GM12878 (cell line): Measurements from ENCODE around the gene LRRC73. TPM values are rescaled to one million over a fixed set of nuclear protein-coding genes. Genes with fewer than 3 reads are reported as not detected.

Experiments
- ATAC-seq: fragments of 200-7000 bp; cut with Tn5 transposase; 3 replicates; pipeline ENCODE4 v1.9.1; 2020; ENCODE audit warnings: mild to moderate bottlenecking, moderate library complexity
- BruUV-seq: library from RNA; stranded (reverse); fragments of 400-500 nt; replicated peaks from 2 replicates; lab custom pipeline; 2021; lab: Mats Ljungman, UMichigan
- CTCF ChIA-PET: fragments of 300-600 bp; sonication (Branson Sonifier 250); formaldehyde crosslinking; extraction: SDS; loops from one replicate; lab custom pipeline; 2021; ENCODE audit warnings: inconsistent platforms; lab: Yijun Ruan, JAX
- POLR2A ChIA-PET: fragments of 350-600 bp; formaldehyde crosslinking; extraction: SDS; loops from one replicate; lab custom pipeline; 2021; ENCODE audit warnings: inconsistent platforms; lab: Charles Lee
- RAD21 ChIA-PET: fragments of 300-600 bp; sonication (Branson Sonifier 250); formaldehyde crosslinking; loops from one replicate; lab custom pipeline; 2023; ENCODE audit warnings: antibody characterized with exemption; ENCODE audit not compliant: unreplicated experiment; lab: Charles Lee
- SMC1A ChIA-PET: fragments of 300-600 bp; sonication (Branson Sonifier 250); formaldehyde crosslinking; loops from one replicate; lab custom pipeline; 2023; ENCODE audit not compliant: unreplicated experiment, uncharacterized antibody; lab: Charles Lee
- DNase-seq: peaks from one replicate; pipeline ENCODE4 v3.0.0-alpha.2; 2011; ENCODE audit warnings: low read depth, low spot score
- FAIRE-seq: peaks from 3 replicates; lab custom pipeline; 2011; peaks lifted over from hg19 to GRCh38; lab: Jason Lieb, UNC
- H2AFZ ChIP-seq: 2 replicates; pipeline ENCODE4 v1.6.0; 2011; ENCODE audit warnings: low read depth, low read length, control low read depth; ENCODE audit not compliant: control insufficient read depth
- H3K27ac ChIP-seq: 2 replicates; pipeline ENCODE4 v1.5.1; 2011; ENCODE audit warnings: control low read depth; ENCODE audit not compliant: control insufficient read depth, insufficient read depth
- H3K27me3 ChIP-seq, 2 experiments: replicated peaks in 1 of 2; 2 replicates each; pipeline versions ENCODE4 v1.6.0 to v1.6.1; 2011; ENCODE audit warnings: low read length in 1 of 2; ENCODE audit not compliant: control insufficient read depth in 2 of 2, insufficient read depth in 2 of 2
- H3K36me3 ChIP-seq, 2 experiments: 2 replicates each; pipeline ENCODE4 v1.5.1; 2011; ENCODE audit warnings: low read length in 1 of 2; ENCODE audit not compliant: control insufficient read depth in 2 of 2, insufficient read depth in 2 of 2
- H3K4me1 ChIP-seq: 2 replicates; pipeline ENCODE4 v1.6.1; 2011; ENCODE audit warnings: mild to moderate bottlenecking, low read length, moderate library complexity, mixed read lengths; ENCODE audit not compliant: control insufficient read depth, insufficient read depth
- H3K4me2 ChIP-seq: 2 replicates; pipeline ENCODE4 v1.6.0; 2011; ENCODE audit warnings: control low read depth; ENCODE audit not compliant: control insufficient read depth, insufficient read depth
- H3K4me3 ChIP-seq: fragments of 200-600 bp; sonication (generic); 2 replicates; pipeline ENCODE4 v1.5.1; 2016
- H3K79me2 ChIP-seq: 2 replicates; pipeline ENCODE4 v1.6.0; 2011; ENCODE audit warnings: low read length; ENCODE audit not compliant: control insufficient read depth, insufficient read depth
- H3K9ac ChIP-seq: 2 replicates; pipeline ENCODE4 v1.8.0; 2011; ENCODE audit warnings: low read length, control low read depth, mixed read lengths; ENCODE audit not compliant: control insufficient read depth, insufficient read depth
- H3K9me3 ChIP-seq: replicated peaks from 3 replicates; pipeline ENCODE4 v1.5.1; 2011; ENCODE audit warnings: mild to moderate bottlenecking, low read length; ENCODE audit not compliant: control insufficient read depth, insufficient read depth
- H4K20me1 ChIP-seq: 2 replicates; pipeline ENCODE4 v1.6.0; 2011; ENCODE audit not compliant: control insufficient read depth, insufficient read depth
- CBFB ChIP-seq: IDR thresholded peaks from 2 replicates; pipeline ENCODE4 v1.6.1; 2016; ENCODE audit warnings: antibody characterized with exemption, low read depth
- IRF3 ChIP-seq: fragments of 450-650 bp; IDR thresholded peaks from 2 replicates; pipeline ENCODE4 v1.6.1; 2014; ENCODE audit warnings: mild to moderate bottlenecking
- JUND ChIP-seq: IDR thresholded peaks from 2 replicates; pipeline ENCODE4 v1.6.1; 2012; ENCODE audit warnings: low read depth, mild to moderate bottlenecking, low read length, improper control_type of control experiment, moderate library complexity
- MTA2 ChIP-seq: fragments of 450-650 bp; IDR thresholded peaks from 2 replicates; pipeline ENCODE4 v1.6.1; 2016; ENCODE audit warnings: low read depth, mild to moderate bottlenecking, moderate library complexity
- MXI1 ChIP-seq: fragments of 150-350 bp; IDR thresholded peaks from 2 replicates; pipeline ENCODE4 v1.6.1; 2011; ENCODE audit warnings: low read depth, mild to moderate bottlenecking, inconsistent platforms, low read length, improper control_type of control experiment
- NR2C2 ChIP-seq: IDR thresholded peaks from 2 replicates; pipeline ENCODE4 v1.6.1; 2011; ENCODE audit warnings: borderline replicate concordance, low read depth; ENCODE audit not compliant: control insufficient read depth, insufficient read length
- PKNOX1 ChIP-seq: fragments of 450-650 bp; IDR thresholded peaks from 2 replicates; pipeline ENCODE4 v1.6.1; 2016; ENCODE audit warnings: mild to moderate bottlenecking
- POLR2A ChIP-seq: IDR thresholded peaks from 2 replicates; pipeline ENCODE4 v1.6.1; 2011; ENCODE audit warnings: low read depth, mild to moderate bottlenecking, low read length
- POU2F2 ChIP-seq: IDR thresholded peaks from 3 replicates; pipeline ENCODE4 v1.6.1; 2011; ENCODE audit warnings: low read depth, mild to moderate bottlenecking, low read length, borderline replicate concordance
- RUNX3 ChIP-seq: IDR thresholded peaks from 2 replicates; pipeline ENCODE4 v1.6.1; 2012; ENCODE audit warnings: low read length, inconsistent platforms
- SMAD5 ChIP-seq: IDR thresholded peaks from 2 replicates; pipeline ENCODE4 v1.6.1; 2016; ENCODE audit warnings: antibody characterized with exemption, low read depth
- USF1 ChIP-seq: IDR thresholded peaks from 2 replicates; pipeline ENCODE4 v1.6.1; 2011; ENCODE audit warnings: borderline replicate concordance, low read depth, mild to moderate bottlenecking, moderate library complexity, mixed read lengths, low read length; ENCODE audit not compliant: insufficient read depth; ENCODE audit errors: extremely low read length
- ZBTB33 ChIP-seq: fragments of 450-650 bp; IDR thresholded peaks from 2 replicates; pipeline ENCODE4 v1.6.1; 2017; ENCODE audit warnings: mild to moderate bottlenecking
- ZNF384 ChIP-seq: IDR thresholded peaks from 2 replicates; pipeline ENCODE4 v1.6.1; 2012; ENCODE audit warnings: low read depth, mild to moderate bottlenecking, low read length, improper control_type of control experiment, borderline replicate concordance
- ZNF592 ChIP-seq: fragments of 450-650 bp; IDR thresholded peaks from 2 replicates; pipeline ENCODE4 v1.6.1; 2017; ENCODE audit warnings: mild to moderate bottlenecking, moderate library complexity
- WGBS: methylation state at CpG from one replicate; pipeline ENCODE4 v1.1.6; 2016; ENCODE audit warnings: low lambda C conversion rate; ENCODE audit not compliant: insufficient replicate concordance, insufficient coverage; ENCODE audit errors: missing lambda C conversion rate; 5-methylcytosine and 5-hydroxymethylcytosine counted together
- in situ Hi-C: fragments of 300-500 bp; cut with MboI; formaldehyde crosslinking; loops from 9 replicates; pipeline ENCODE4 v1.14.3; 2018; ENCODE audit warnings: mixed read lengths
- intact Hi-C: fragments of 100-400 bp; cut with micrococcal nuclease; formaldehyde crosslinking; loops from one replicate; pipeline ENCODE4 v1.14.2; 2022; ENCODE audit not compliant: unreplicated experiment
- polyA plus RNA-seq, 11 experiments: library from polyadenylated mRNA; depleted of rRNA in 4 of 11; unstranded in 6 of 11; stranded (reverse) in 5 of 11; fragments of >200 nt; fragmentation: Nextera tagmentation in 4 of 11; fragmentation: Illumina TruSeq in 1 of 11; extraction: Ambion mirVana in 4 of 11; extraction: Trizol in 1 of 11; gene quantifications; 1 replicate in 1 of 11; 2 replicates in 10 of 11; pipeline versions ENCODE4 v1.2.1 to v1.2.3, GENCODE V29; 2011 to 2016; ENCODE audit warnings: inconsistent platforms in 2 of 11, missing spikeins in 2 of 11, low read depth in 1 of 11
- total RNA-seq, 4 experiments: library from RNA; depleted of rRNA in 3 of 4; stranded (reverse); fragments of >200 nt in 3 of 4; fragmentation: Illumina TruSeq in 1 of 4; extraction: Trizol in 1 of 4; gene quantifications; 2 replicates each; pipeline versions ENCODE4 v1.2.1 to v1.2.3, GENCODE V29; 2013 to 2021

The LRRC73 gene
- total and polyA plus RNA-seq, 10 of the 15 experiments (the other 5 are each of a cell fraction or from before 2014, with no cell fraction given) = 0.13 TPM; not detected in 9

GRCh38 chr6:43522547-43523261 is 12.6 kb upstream of the LRRC73 start:
- CTCF ChIA-PET = interaction anchor here (0.6 to 0.7 kb wide), 2 partner anchors 16 to 24 kb away, joined by 3 to 4 read pairs; no protein-coding TSS in a partner anchor
- SMC1A ChIA-PET = no interaction called here
- 0 out of 2 replicates have a peak, but pooled peaks have one; percentile 36 for TF ChIP-seq SMAD5
- no peak for TF ChIP-seq ZNF592
- no peak for TF ChIP-seq ZBTB33
- no peak for TF ChIP-seq JUND
- TF ChIP-seq USF1 = no peak
- TF ChIP-seq POU2F2 = no peak
- TF ChIP-seq RUNX3 = no peak; the same call in 1 of the 2 replicates
- TF ChIP-seq ZNF384 = no peak
- TF ChIP-seq POLR2A = peak; percentile 58
- no peak for TF ChIP-seq MTA2
- TF ChIP-seq PKNOX1 = no peak
- no peak for TF ChIP-seq CBFB
- TF ChIP-seq NR2C2 = no peak
- TF ChIP-seq IRF3 = no peak
- TF ChIP-seq MXI1 = no peak

More at GRCh38 chr6:43522547-43523261, 12.6 kb upstream of the LRRC73 start:
- ChIA-PET RAD21 (no interaction called here), POLR2A (no interaction called here)
- H3K79me2 ChIP-seq = peaks cover 15% of the 10 kb centered on the region
- no peaks in the 10 kb centered on the region for H3K27me3 ChIP-seq
- FAIRE-seq = no peak
- H3K36me3 ChIP-seq = peaks cover 37 to 42% of the 10 kb centered on the region in 2 experiments
- no peaks in the 10 kb centered on the region for H3K4me1 ChIP-seq
- no peaks in the 10 kb centered on the region for H4K20me1 ChIP-seq
- in situ Hi-C loops (no loop called here), intact Hi-C loops (no loop called here)
- H3K9me3 ChIP-seq = no peaks in the 10 kb centered on the region
- WGBS = 97% methylated on average over 8 of the region's 8 CpGs
- no peak overlapping the region for H3K9ac ChIP-seq
- no peak overlapping the region for H3K27ac ChIP-seq
- no peak overlapping the region for H2AFZ ChIP-seq
- ATAC-seq = no peak; the same call in 2 of the 3 replicates
- BruUV-seq = no TSS peak
- DNase-seq = no peak
- H3K4me3 ChIP-seq = no peak overlapping the region
- no peak overlapping the region for H3K4me2 ChIP-seq
